Body of pancreas (tissue), 4 donors: ENCODE data around the gene RBCK1.

ENCODE experiments used
- CTCF ChIP-seq, 7 experiments: fragments of 450-650 bp in 4 of 7; fragments of 200-600 bp in 3 of 7; sonication (generic) in 3 of 7; IDR thresholded peaks; one replicate each; pipeline ENCODE4 v1.5.1; 2016 to 2019; ENCODE audit warnings: antibody characterized with exemption in 7 of 7
- POLR2A ChIP-seq, 3 donors: fragments of 450-650 bp; IDR thresholded peaks; one replicate each; pipeline ENCODE4 v1.6.1; 2016; ENCODE audit warnings: antibody characterized with exemption in 3 of 3, mild to moderate bottlenecking in 2 of 3

- no peak for TF ChIP-seq CTCF (IDR thresholded peaks at IDR 0.05)
- no peak for TF ChIP-seq POLR2A (IDR thresholded peaks at IDR 0.05)
Observed at GRCh38 chr20:421685-422250, 13.7 kb downstream of the RBCK1 start.
